ENCODE measurements around the gene ZFHX3. TPM values are rescaled to one million over a fixed set of nuclear protein-coding genes. Genes with fewer than 3 reads are reported as not detected.

Gene ZFHX3
- total and polyA plus RNA-seq, 9 of the 15 experiments (the other 6 are each of a cell fraction or from before 2014, with no cell fraction given), result 0.01 to 0.23 (median 0.06) TPM; not detected in 4

DNA sequence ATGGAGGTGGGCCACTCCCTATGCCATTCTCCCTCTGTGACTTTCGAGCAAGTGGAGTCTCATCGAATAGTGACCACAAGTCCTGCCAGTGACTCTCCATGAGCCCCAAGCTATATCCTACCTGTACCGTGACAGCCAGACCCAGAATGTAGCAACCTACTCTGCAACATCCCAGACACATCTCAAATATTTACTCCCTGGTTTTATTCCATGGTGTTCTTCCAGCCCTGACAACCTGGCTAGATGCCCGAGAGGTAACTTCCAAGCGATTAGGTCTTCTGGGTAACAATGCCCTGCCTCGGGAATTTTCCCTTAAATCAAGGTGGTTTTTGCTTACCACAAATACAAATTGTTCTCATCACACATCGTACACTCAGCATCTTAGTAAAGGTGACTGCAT, 211.7 kb downstream of the ZFHX3 start (continued):
- no peak for TF ChIP-seq THAP12 (CRISPR knock-in tag; IDR thresholded peaks at IDR 0.05)
- no peak for TF ChIP-seq SMARCA5 (IDR thresholded peaks at IDR 0.05)
- no peak for TF ChIP-seq CBX8 (IDR thresholded peaks at IDR 0.05; ENCODE audit: borderline replicate concordance, extremely low read depth, low read depth, low read length, poor library complexity, severe bottlenecking)
- TF ChIP-seq FUS (optimal IDR thresholded peaks at IDR 0.05; ENCODE audit: low read depth, low read length), result no peak
- TF ChIP-seq, protein P1, sequence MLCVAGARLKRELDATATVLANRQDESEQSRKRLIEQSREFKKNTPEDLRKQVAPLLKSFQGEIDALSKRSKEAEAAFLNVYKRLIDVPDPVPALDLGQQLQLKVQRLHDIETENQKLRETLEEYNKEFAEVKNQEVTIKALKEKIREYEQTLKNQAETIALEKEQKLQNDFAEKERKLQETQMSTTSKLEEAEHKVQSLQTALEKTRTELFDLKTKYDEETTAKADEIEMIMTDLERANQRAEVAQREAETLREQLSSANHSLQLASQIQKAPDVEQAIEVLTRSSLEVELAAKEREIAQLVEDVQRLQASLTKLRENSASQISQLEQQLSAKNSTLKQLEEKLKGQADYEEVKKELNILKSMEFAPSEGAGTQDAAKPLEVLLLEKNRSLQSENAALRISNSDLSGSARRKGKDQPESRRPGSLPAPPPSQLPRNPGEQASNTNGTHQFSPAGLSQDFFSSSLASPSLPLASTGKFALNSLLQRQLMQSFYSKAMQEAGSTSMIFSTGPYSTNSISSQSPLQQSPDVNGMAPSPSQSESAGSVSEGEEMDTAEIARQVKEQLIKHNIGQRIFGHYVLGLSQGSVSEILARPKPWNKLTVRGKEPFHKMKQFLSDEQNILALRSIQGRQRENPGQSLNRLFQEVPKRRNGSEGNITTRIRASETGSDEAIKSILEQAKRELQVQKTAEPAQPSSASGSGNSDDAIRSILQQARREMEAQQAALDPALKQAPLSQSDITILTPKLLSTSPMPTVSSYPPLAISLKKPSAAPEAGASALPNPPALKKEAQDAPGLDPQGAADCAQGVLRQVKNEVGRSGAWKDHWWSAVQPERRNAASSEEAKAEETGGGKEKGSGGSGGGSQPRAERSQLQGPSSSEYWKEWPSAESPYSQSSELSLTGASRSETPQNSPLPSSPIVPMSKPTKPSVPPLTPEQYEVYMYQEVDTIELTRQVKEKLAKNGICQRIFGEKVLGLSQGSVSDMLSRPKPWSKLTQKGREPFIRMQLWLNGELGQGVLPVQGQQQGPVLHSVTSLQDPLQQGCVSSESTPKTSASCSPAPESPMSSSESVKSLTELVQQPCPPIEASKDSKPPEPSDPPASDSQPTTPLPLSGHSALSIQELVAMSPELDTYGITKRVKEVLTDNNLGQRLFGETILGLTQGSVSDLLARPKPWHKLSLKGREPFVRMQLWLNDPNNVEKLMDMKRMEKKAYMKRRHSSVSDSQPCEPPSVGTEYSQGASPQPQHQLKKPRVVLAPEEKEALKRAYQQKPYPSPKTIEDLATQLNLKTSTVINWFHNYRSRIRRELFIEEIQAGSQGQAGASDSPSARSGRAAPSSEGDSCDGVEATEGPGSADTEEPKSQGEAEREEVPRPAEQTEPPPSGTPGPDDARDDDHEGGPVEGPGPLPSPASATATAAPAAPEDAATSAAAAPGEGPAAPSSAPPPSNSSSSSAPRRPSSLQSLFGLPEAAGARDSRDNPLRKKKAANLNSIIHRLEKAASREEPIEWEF (CRISPR knock-in tag; IDR thresholded peaks at IDR 0.05), result no peak
- no peak for TF ChIP-seq HOXB6 (CRISPR knock-in tag; IDR thresholded peaks at IDR 0.05; ENCODE audit: borderline replicate concordance)
- no peak for TF ChIP-seq STAT5B (CRISPR knock-in tag; IDR thresholded peaks at IDR 0.05)
- no peak for TF ChIP-seq TAF15 (IDR thresholded peaks at IDR 0.05; ENCODE audit: low read depth, low read length)
- no peak for TF ChIP-seq HNRNPH1 (optimal IDR thresholded peaks at IDR 0.05; ENCODE audit: low read depth, low read length)
- TF ChIP-seq ZNF23 (CRISPR knock-in tag; IDR thresholded peaks at IDR 0.05), result no peak
- TF ChIP-seq E2F6 (IDR thresholded peaks at IDR 0.05; ENCODE audit: borderline replicate concordance in 1 of 2, extremely low read depth in 1 of 2, insufficient read depth in 1 of 2, insufficient read length in 1 of 2, low read depth in 1 of 2, low read length in 1 of 2, poor library complexity in 1 of 2, severe bottlenecking in 1 of 2), result no peak
- no peak for TF ChIP-seq ZNF778 (CRISPR knock-in tag; IDR thresholded peaks at IDR 0.05)
- no peak for TF ChIP-seq MXI1 (IDR thresholded peaks at IDR 0.05; ENCODE audit: low read depth, low read length)
- TF ChIP-seq MED1 (CRISPR knock-in tag; IDR thresholded peaks at IDR 0.05; ENCODE audit: borderline replicate concordance), result no peak

Data from K562 (cell line).